Endothelial cell (in vitro differentiated cells): ENCODE results near the gene ANGPT4. TPM values are rescaled to one million over a fixed set of nuclear protein-coding genes. Genes with fewer than 3 reads are reported as not detected.
"Not testable (repeated sequence)": the region's sequence is repeated elsewhere in the genome, so short reads cannot be mapped to it uniquely, and the experiment has no call there.

Source experiments
- DNase-seq: peaks from one replicate; pipeline ENCODE4 v3.0.0; 2021; ENCODE audit warnings: low spot score
- H3K27ac Mint-ChIP-seq: one replicate; pipeline ENCODE4 v1.8.0; 2021; ENCODE audit warnings: mixed read lengths, inconsistent platforms; ENCODE audit not compliant: unreplicated experiment
- H3K27me3 Mint-ChIP-seq: one replicate; pipeline ENCODE4 v1.8.0; 2021; ENCODE audit warnings: mild to moderate bottlenecking, moderate library complexity, mixed read lengths, inconsistent platforms; ENCODE audit not compliant: unreplicated experiment
- H3K36me3 Mint-ChIP-seq: one replicate; pipeline ENCODE4 v1.8.0; 2021; ENCODE audit warnings: mild to moderate bottlenecking, low read depth, mixed read lengths, inconsistent platforms; ENCODE audit not compliant: unreplicated experiment
- H3K4me1 Mint-ChIP-seq: one replicate; pipeline ENCODE4 v1.8.0; 2021; ENCODE audit warnings: mild to moderate bottlenecking, mixed read lengths, inconsistent platforms; ENCODE audit not compliant: unreplicated experiment
- H3K4me3 Mint-ChIP-seq: one replicate; pipeline ENCODE4 v1.8.0; 2021; ENCODE audit warnings: mild to moderate bottlenecking, mixed read lengths, inconsistent platforms; ENCODE audit not compliant: unreplicated experiment
- H3K9me3 Mint-ChIP-seq: one replicate; pipeline ENCODE4 v1.8.0; 2021; ENCODE audit warnings: mixed read lengths, inconsistent platforms; ENCODE audit not compliant: unreplicated experiment
- CTCF ChIP-seq: fragments of 200-600 bp; sonication (generic); IDR thresholded peaks from one replicate; pipeline ENCODE4 v1.5.0; 2021; ENCODE audit warnings: antibody characterized with exemption; ENCODE audit not compliant: unreplicated experiment
- total RNA-seq: library from RNA; stranded (reverse); fragmentation: NEBNext Ultra II Directional; extraction: Animal tissue kit (Norgen Biotek cat#: 25700); gene quantifications from one replicate; pipeline ENCODE4 v1.2.1, GENCODE V29; 2021; ENCODE audit not compliant: unreplicated experiment

ANGPT4 gene
- total RNA-seq, 1 donor from 2014 or later: 0.51 TPM

- Mint-ChIP-seq H3K9me3 (no peaks in the 10 kb centered on the region), H3K27ac (no peak overlapping the region), H3K36me3 (no peaks in the 10 kb centered on the region), H3K4me1 (peaks cover 12% of the 10 kb centered on the region), H3K4me3 (no peak overlapping the region), H3K27me3 (peaks cover 5% of the 10 kb centered on the region)
- DNase-seq: no peak
- no peak for TF ChIP-seq CTCF
These were observed 84.2 kb downstream of the ANGPT4 start for GRCh38 chr20:831956-832355.

GRCh38 chr20:831251-831650 is 84.9 kb downstream of the ANGPT4 start:
- no peak for DNase-seq
- no peak overlapping the region for H3K27ac Mint-ChIP-seq
- H3K4me1 Mint-ChIP-seq: peaks cover 9% of the 10 kb centered on the region
- TF ChIP-seq CTCF: no peak
- H3K27me3 Mint-ChIP-seq: peaks cover 5% of the 10 kb centered on the region
- H3K4me3 Mint-ChIP-seq: no peak overlapping the region
- H3K9me3 Mint-ChIP-seq: no peaks in the 10 kb centered on the region
- H3K36me3 Mint-ChIP-seq: no peaks in the 10 kb centered on the region

GRCh38 chr20:830011-830521 is 86.1 kb downstream of the ANGPT4 start:
- peaks cover 8% of the 10 kb centered on the region for H3K27me3 Mint-ChIP-seq
- H3K4me3 Mint-ChIP-seq: no peak overlapping the region
- no peak overlapping the region for H3K27ac Mint-ChIP-seq
- TF ChIP-seq CTCF: no peak
- peaks cover 16% of the 10 kb centered on the region for H3K4me1 Mint-ChIP-seq
- no peaks in the 10 kb centered on the region for H3K9me3 Mint-ChIP-seq
- H3K36me3 Mint-ChIP-seq: no peaks in the 10 kb centered on the region
- no peak for DNase-seq

- Mint-ChIP-seq H3K36me3 (no peaks in the 10 kb centered on the region), H3K27ac (no peak overlapping the region), H3K4me3 (no peak overlapping the region), H3K9me3 (no peaks in the 10 kb centered on the region), H3K27me3 (peaks cover 7% of the 10 kb centered on the region), H3K4me1 (peaks cover 14% of the 10 kb centered on the region)
- DNase-seq: no peak
- TF ChIP-seq CTCF: no peak
These were observed 86.6 kb downstream of the ANGPT4 start for GRCh38 chr20:829551-829950.

GRCh38 chr20:828987-829386 is 87.1 kb downstream of the ANGPT4 start:
- no peak overlapping the region for H3K27ac Mint-ChIP-seq

GRCh38 chr20:827981-828380 is 88.2 kb downstream of the ANGPT4 start:
- not testable (repeated sequence) for H3K9me3 Mint-ChIP-seq, H3K36me3 Mint-ChIP-seq, H3K27me3 Mint-ChIP-seq, DNase-seq, H3K4me1 Mint-ChIP-seq, H3K27ac Mint-ChIP-seq, H3K4me3 Mint-ChIP-seq

More at GRCh38 chr20:828987-829386, 87.1 kb downstream of the ANGPT4 start:
- no peak for DNase-seq
- peaks cover 6% of the 10 kb centered on the region for H3K27me3 Mint-ChIP-seq
- no peak for TF ChIP-seq CTCF
- H3K36me3 Mint-ChIP-seq: no peaks in the 10 kb centered on the region
- H3K9me3 Mint-ChIP-seq: no peaks in the 10 kb centered on the region
- H3K4me1 Mint-ChIP-seq: peaks cover 10% of the 10 kb centered on the region
- H3K4me3 Mint-ChIP-seq: no peak overlapping the region
